Fibroblast of lung (primary cell): Measurements from ENCODE around the gene MRPL58. TPM values are rescaled to one million over a fixed set of nuclear protein-coding genes. Genes with fewer than 3 reads are reported as not detected.
"Not testable (repeated sequence)": the region's sequence is repeated elsewhere in the genome, so short reads cannot be mapped to it uniquely, and the experiment has no call there.

Source experiments
- DNase-seq, 2 donors: peaks; one replicate each; pipeline versions ENCODE4 v3.0.0 to v3.0.0-alpha.2; 2010; ENCODE audit warnings: low read depth in 2 of 2
- H2AFZ ChIP-seq: 2 replicates; pipeline ENCODE4 v1.5.1; 2012; ENCODE audit warnings: low read length, control low read depth, inconsistent platforms
- H3K27ac ChIP-seq: 2 replicates; pipeline ENCODE4 v1.5.1; 2011; ENCODE audit warnings: low read length, control low read depth; ENCODE audit not compliant: insufficient read depth
- H3K27me3 ChIP-seq: 2 replicates; pipeline ENCODE4 v1.5.1; 2011; ENCODE audit warnings: mild to moderate bottlenecking, low read length; ENCODE audit not compliant: control insufficient read depth, insufficient read depth
- H3K36me3 ChIP-seq: 2 replicates; pipeline ENCODE4 v1.5.1; 2011; ENCODE audit warnings: low read length; ENCODE audit not compliant: control insufficient read depth, insufficient read depth
- H3K4me1 ChIP-seq: 2 replicates; pipeline ENCODE4 v1.5.1; 2011; ENCODE audit warnings: low read length; ENCODE audit not compliant: control insufficient read depth, insufficient read depth; ENCODE audit errors: extremely low read depth
- H3K4me2 ChIP-seq: 2 replicates; pipeline ENCODE4 v1.5.1; 2011; ENCODE audit warnings: low read length, control low read depth; ENCODE audit not compliant: insufficient read depth; ENCODE audit errors: extremely low read depth
- H3K4me3 ChIP-seq, 4 experiments: fragments of 200-600 bp in 1 of 4; sonication (generic) in 1 of 4; replicated peaks in 1 of 4; 2 replicates each; pipeline ENCODE4 v1.5.1; 2011 to 2016; ENCODE audit warnings: low read length in 4 of 4, low read depth in 3 of 4, mild to moderate bottlenecking in 3 of 4, control low read depth in 2 of 4, inconsistent platforms in 1 of 4, mixed read lengths in 1 of 4; ENCODE audit not compliant: insufficient read depth in 1 of 4; ENCODE audit errors: control extremely low read depth in 1 of 4
- H3K79me2 ChIP-seq: 2 replicates; pipeline ENCODE4 v1.5.1; 2012; ENCODE audit warnings: mild to moderate bottlenecking, low read length, inconsistent platforms; ENCODE audit not compliant: control insufficient read depth, insufficient read depth
- H3K9ac ChIP-seq: 2 replicates; pipeline ENCODE4 v1.5.1; 2011; ENCODE audit warnings: mild to moderate bottlenecking, low read length, control low read depth; ENCODE audit not compliant: insufficient read depth
- H3K9me3 ChIP-seq: 2 replicates; pipeline ENCODE4 v1.5.1; 2012; ENCODE audit warnings: low read depth, low read length; ENCODE audit not compliant: control insufficient read depth, insufficient read depth
- H4K20me1 ChIP-seq: 2 replicates; pipeline ENCODE4 v1.5.1; 2011; ENCODE audit warnings: low read length; ENCODE audit not compliant: control insufficient read depth, insufficient read depth; ENCODE audit errors: extremely low read depth
- EZH2 ChIP-seq: IDR thresholded peaks from 2 replicates; pipeline ENCODE4 v1.5.1; 2012; ENCODE audit warnings: low read length, control low read depth, mild to moderate bottlenecking; ENCODE audit errors: missing control alignments
- polyA plus RNA-seq, 2 donors: library from polyadenylated mRNA; depleted of rRNA in 1 of 2; stranded (reverse) in 1 of 2; unstranded in 1 of 2; fragments of >200 nt; gene quantifications; 2 replicates each; pipeline ENCODE4 v1.2.1, GENCODE V29; 2011 to 2012; ENCODE audit warnings: missing spikeins in 1 of 2
- total RNA-seq: library from RNA; depleted of rRNA; stranded (reverse); fragments of >200 nt; gene quantifications from 2 replicates; pipeline ENCODE4 v1.2.1, GENCODE V29; 2014
- TF ChIP-seq, protein P1 (sequence below), 2 donors: IDR thresholded peaks in 1 of 2; conservative IDR thresholded peaks in 1 of 2; 1 replicate in 1 of 2; 2 replicates in 1 of 2; pipeline ENCODE4 v1.5.1; 2011 to 2012; ENCODE audit warnings: low read length in 2 of 2, control low read depth in 1 of 2, inconsistent platforms in 1 of 2, low read depth in 1 of 2, mild to moderate bottlenecking in 1 of 2

Gene MRPL58
- total and polyA plus RNA-seq, 2 donors (not counting 1 experiment from before 2014, with no cell fraction given), result 35.2 to 49.1 TPM

- no peaks in the 10 kb centered on the region for H3K9me3 ChIP-seq
- H3K4me2 ChIP-seq, result peak overlapping the region; percentile 99
- no peak overlapping the region for H3K9ac ChIP-seq
- H3K4me3 ChIP-seq, result peak overlapping the region; percentile 66 to 77 (median 72)
- DNase-seq, result no peak
- no peak for TF ChIP-seq EZH2
- peaks cover 4% of the 10 kb centered on the region for H3K27me3 ChIP-seq
- no peaks in the 10 kb centered on the region for H4K20me1 ChIP-seq
- H2AFZ ChIP-seq, result peak overlapping the region; percentile 95
- no peaks in the 10 kb centered on the region for H3K36me3 ChIP-seq
- no peaks in the 10 kb centered on the region for H3K79me2 ChIP-seq
- peaks cover 10% of the 10 kb centered on the region for H3K4me1 ChIP-seq
- peak overlapping the region; percentile 63 for H3K27ac ChIP-seq
Measured at GRCh38 chr17:74981318-74981978, 31.0 kb upstream of the MRPL58 start.

DNA sequence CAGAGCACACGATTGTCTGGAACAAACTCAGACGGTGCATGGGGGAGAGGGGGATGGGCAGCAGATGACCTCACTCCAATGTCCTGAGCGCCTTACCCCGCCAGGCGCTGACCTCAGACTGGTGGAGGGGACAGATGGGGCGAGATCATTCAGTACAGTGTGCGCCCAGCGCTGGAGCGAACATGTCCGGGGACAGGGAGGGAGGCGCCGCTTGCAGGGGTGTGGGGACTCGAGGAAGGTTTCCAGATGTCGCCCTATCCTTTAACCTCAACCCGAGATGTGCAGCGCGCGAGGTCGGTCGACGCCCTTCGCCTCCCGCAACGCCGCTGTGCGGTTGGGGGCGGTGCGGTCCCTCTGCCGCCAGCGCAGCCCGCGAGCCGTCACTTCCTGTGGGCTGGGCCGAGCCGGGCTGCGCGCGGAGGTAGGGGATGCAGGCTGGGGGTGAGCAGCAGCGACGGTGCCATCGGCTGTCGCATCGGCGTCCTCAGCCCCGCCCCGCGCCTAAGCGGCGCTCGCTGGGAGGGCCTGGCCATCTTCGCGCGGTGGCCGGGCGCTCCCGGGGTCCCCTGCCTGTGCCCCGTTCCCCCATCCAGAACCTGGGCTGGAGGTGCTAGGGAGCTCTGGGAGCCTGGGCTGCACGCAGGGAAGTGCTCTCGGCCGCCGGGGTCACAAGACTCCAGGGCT is 30.3 kb upstream of the MRPL58 start:
- H3K79me2 ChIP-seq, result no peaks in the 10 kb centered on the region
- TF ChIP-seq, protein P1, sequence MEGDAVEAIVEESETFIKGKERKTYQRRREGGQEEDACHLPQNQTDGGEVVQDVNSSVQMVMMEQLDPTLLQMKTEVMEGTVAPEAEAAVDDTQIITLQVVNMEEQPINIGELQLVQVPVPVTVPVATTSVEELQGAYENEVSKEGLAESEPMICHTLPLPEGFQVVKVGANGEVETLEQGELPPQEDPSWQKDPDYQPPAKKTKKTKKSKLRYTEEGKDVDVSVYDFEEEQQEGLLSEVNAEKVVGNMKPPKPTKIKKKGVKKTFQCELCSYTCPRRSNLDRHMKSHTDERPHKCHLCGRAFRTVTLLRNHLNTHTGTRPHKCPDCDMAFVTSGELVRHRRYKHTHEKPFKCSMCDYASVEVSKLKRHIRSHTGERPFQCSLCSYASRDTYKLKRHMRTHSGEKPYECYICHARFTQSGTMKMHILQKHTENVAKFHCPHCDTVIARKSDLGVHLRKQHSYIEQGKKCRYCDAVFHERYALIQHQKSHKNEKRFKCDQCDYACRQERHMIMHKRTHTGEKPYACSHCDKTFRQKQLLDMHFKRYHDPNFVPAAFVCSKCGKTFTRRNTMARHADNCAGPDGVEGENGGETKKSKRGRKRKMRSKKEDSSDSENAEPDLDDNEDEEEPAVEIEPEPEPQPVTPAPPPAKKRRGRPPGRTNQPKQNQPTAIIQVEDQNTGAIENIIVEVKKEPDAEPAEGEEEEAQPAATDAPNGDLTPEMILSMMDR (conservative IDR thresholded peaks at IDR 0.05 in 1 of 2, IDR thresholded peaks at IDR 0.05 in 1 of 2; ENCODE audit: low read depth in 1 of 2, low read length in 2 of 2), result peak in 1 of 2 donors; percentile 6
- TF ChIP-seq EZH2, result no peak
- peaks cover 4% of the 10 kb centered on the region for H3K27me3 ChIP-seq
- no peaks in the 10 kb centered on the region for H4K20me1 ChIP-seq
- peak overlapping the region; percentile 99 for H3K4me2 ChIP-seq
- peak overlapping the region; percentile 72 for H3K9ac ChIP-seq
- peak overlapping the region; percentile 66 to 77 (median 72) for H3K4me3 ChIP-seq
- no peaks in the 10 kb centered on the region for H3K36me3 ChIP-seq
- peak overlapping the region; percentile 95 for H2AFZ ChIP-seq
- DNase-seq, result peak; percentile 42 to 50
- H3K9me3 ChIP-seq, result no peaks in the 10 kb centered on the region
- H3K4me1 ChIP-seq, result peaks cover 10% of the 10 kb centered on the region
- peak overlapping the region; percentile 63 for H3K27ac ChIP-seq

DNA sequence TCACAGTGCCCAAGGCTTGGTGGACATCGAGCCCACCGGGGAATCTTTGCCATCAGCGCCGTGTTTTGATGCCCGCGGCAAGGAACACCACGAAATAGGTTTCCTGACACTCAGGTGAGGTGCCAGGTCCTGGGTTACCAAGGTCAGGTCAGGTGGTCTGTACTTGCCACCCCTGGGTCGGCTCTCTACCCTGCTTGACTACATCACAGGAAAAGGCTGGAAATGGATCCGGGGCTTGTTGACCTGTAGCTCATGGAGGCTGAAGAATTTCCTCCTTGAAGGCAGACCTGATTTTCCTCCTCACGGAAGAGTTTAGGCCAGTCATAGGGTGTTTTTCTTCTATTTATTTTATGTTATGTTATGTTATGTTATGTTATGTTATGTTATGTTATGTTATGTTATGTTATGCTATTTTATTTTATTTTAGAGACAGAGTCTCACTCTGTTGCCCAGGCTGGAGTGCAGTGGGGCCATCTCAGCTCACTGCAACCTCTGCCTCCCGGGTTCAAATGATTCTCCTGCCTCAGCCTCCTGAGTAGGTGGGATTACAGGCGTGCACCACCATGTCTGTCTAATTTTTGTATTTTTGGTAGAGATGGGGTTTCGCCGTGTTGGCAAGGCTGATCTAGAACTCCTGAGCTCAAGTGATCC is 29.7 kb upstream of the MRPL58 start:
- DNase-seq, H3K4me1 ChIP-seq: not testable (repeated sequence)

More for the DNA sequence above, 29.7 kb upstream of the MRPL58 start:
- peak overlapping the region; percentile 66 to 77 (median 72) for H3K4me3 ChIP-seq
- not testable (repeated sequence) for H4K20me1 ChIP-seq, H3K79me2 ChIP-seq, H3K9me3 ChIP-seq, H3K27me3 ChIP-seq, H3K36me3 ChIP-seq
- H3K9ac ChIP-seq, result peak overlapping the region; percentile 72
- peak overlapping the region; percentile 99 for H3K4me2 ChIP-seq
- H2AFZ ChIP-seq, result peak overlapping the region; percentile 95
- H3K27ac ChIP-seq, result peak overlapping the region; percentile 63
